ENCODE measurements around the gene AKNA. TPM values are rescaled to one million over a fixed set of nuclear protein-coding genes. Genes with fewer than 3 reads are reported as not detected.

Gene AKNA
- total RNA-seq, 1 experiment from 2014 or later = 2.9 TPM

DNA sequence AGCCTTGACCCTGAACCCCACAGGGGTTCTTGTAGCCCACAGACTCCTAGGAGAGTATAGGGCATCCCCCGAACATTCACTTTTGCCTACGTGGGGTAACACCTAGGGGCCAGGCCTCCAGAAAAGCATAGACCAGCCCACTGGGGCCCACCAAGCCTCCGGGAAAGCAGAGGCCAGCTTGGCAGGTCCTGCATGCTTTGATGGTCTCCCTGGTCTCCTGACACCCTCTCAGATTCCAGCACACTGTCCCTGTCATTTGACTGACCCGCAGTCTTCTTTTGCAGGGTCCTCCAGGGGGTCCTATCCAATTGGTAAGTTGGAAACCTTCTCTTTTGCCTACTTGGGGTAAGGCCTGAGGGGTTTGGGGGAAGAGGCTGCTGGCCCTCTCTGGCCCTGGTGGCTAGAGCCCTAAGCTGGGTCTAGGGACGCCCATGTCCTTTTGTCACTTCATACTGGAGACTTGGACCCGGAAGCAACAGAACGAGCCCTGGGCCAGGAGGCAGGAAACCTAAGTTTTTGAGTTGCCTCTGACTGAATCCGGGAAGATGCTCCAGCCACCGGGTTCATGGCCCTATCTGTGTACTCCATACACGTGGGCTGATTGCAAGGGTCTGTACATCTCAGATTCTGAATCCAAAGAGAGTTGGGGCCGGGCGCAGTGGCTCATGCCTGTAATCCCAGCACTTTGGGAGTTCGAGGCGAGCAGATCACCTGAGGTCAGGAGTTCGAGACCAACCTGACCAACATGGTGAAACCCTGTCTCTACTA, 85.8 kb downstream of the AKNA start:
- DNase-seq (ENCODE audit: low read depth) = no peak

DNA sequence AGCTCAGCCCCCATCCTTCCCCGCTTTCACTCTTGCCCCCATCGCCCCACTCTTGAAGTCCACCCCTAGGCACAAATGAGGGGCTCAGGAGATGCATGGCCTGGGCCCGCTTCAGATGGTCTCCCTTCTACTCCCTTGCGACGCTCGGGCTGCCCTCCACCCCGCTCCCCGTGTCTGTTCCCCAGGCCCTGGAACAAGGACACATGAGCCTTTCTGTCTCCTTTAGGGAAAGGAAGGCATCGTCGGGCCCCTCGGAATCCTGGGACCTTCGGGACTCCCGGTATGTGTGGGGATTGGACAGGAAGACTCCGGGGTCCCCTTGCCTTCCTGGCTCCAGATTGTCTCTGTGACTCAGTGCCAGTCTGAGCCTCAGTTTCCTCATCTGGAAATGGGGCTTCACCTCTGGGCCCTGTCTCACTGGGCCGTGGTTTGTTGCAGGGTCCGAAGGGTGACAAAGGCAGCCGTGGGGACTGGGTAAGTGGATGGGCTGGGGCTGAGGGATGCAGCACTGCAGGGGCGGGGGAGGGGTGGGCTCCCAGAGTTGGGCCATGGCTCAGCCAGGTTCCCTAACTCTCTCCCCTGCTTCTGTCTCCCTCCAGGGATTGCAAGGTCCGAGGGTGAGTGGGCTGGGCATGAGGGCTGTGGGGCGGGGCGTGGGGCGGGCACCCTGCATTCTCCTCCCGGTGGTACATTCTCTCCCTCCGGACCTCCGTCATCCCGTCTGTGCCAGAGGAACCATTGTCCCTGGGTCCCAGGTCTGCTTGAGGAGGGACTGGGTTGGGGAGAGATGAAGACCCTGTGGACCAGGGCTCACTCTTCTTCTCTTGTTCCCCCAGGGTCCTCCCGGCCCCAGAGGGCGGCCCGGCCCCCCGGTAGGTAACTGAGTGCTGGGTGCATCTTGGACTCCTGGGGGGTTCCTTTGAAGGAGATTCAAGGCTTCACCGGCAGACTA, 86.7 kb downstream of the AKNA start:
- DNase-seq (ENCODE audit: low read depth) = no peak

GRCh38 chr9:114300153-114300845, 87.5 kb downstream of the AKNA start:
- no peak for DNase-seq (ENCODE audit: low read depth)

DNA sequence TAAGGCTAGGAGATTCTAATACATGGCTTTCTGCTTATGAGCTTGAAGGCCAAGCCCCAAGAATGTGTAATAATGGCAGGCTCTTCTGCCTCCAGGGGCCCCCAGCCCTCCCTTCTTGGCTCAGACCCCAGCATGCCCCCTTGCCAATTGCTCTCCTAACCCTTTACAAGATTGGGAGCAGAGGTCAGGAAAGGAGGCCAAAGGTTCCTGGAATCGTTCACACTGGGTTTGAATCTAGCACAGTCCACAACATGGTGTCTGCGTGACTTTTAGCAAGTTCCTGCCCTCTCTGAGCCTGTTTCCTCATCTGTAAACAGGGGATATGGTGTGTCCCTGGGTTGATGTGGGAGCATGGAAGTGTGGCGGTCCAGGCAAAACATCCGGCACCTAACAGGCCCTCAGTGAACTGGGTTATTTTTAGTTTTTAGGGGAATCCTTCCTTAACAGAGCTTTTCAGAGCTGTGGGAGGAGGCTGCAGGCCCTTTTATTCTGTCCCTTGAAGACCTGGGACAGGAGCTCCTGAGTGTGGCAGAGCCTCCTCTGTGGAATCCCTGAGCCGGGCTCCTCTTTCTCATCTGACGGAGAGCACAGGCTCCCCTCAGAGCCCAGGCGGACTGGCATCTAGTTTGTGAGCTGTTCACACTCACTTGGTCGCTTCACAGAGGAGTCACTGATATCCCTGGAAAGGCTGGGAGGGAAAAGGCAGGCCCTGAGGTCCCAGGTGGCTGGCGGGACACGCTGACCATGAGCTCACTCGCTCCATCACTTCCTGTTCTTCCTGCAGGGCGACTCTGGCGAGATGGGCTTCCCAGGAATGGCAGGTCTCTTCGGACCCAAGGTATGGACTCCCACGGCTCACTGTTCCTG, 88.3 kb downstream of the AKNA start:
- no peak for DNase-seq (ENCODE audit: low read depth)

DNA sequence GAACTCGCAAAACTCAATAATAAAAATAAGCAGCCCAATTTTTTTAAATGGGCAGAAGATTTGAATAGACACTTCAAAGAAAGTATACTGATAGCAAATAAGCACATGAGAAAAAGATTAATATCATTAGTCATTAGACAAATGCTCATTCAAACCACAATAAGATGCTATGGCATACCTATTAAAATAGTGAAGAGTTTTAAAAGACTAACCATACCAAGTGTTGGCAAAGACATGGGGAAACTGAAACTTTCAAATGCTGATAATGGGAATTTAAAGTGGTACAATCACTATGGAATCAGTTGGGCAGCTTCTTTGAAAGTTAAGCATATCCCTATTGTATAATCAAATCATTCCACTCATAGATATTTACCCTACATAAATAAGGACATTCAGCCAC, 91.4 kb downstream of the AKNA start:
- no peak for DNase-seq (ENCODE audit: low read depth)

- no peak for DNase-seq (ENCODE audit: low read depth)
Observed at GRCh38 chr9:114294664-114295063, 93.1 kb downstream of the AKNA start.

DNA sequence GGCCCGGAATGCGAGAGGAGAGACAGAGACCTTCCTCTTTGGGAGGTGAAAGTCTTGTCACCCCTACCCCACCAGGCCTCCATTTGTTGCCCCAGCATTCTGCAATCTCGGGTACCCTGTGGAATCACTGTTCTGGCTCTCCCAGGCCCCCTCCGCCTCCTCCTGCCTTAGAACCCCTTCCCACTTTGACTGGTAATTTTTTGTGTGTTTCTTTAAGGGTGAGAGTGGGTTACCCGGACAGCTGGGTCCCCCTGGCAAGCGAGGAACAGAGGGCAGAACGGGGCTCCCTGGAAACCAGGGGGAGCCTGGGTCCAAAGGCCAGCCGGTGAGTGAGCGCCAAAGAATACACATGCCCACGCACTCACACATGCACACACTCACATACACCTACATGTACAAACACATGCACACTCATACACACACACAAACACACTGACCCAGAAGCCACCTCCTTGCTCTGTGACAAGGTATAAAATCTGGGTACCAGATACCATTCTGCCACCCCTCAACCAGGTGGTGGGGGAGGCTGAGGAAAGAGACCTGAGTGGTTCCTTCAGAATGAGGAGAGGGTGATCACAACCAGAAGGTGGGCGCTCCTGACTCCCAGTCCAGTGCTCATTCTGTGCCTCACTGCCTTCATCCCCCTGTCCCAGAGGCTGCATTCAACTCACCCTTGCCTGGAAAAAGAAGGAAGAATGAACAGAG, 95.7 kb downstream of the AKNA start:
- DNase-seq (ENCODE audit: low read depth) = no peak

DNA sequence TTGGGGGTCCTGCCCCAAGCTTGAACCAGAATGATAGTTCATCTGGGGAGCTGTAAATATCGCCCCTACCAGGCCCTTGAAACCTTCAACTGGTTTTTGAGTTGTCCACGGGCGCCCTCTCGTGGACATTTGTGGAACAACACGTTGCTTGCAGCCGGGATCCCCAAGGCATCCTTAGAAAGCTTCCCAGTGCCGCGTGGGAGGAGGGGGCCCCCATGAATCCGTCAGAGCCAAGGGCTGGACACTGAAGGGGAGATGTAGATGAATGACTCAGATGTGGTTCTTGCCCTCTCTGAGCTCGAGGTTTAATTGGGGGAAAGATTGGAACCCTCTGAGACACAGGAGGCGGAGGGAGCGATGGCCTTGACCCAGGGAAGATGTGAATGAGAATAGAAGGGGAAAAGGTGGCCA, 96.7 kb downstream of the AKNA start:
- DNase-seq (ENCODE audit: low read depth) = peak; percentile 62

- no peak for DNase-seq (ENCODE audit: low read depth)
Observed at GRCh38 chr9:114290561-114290986, 97.2 kb downstream of the AKNA start.

DNA sequence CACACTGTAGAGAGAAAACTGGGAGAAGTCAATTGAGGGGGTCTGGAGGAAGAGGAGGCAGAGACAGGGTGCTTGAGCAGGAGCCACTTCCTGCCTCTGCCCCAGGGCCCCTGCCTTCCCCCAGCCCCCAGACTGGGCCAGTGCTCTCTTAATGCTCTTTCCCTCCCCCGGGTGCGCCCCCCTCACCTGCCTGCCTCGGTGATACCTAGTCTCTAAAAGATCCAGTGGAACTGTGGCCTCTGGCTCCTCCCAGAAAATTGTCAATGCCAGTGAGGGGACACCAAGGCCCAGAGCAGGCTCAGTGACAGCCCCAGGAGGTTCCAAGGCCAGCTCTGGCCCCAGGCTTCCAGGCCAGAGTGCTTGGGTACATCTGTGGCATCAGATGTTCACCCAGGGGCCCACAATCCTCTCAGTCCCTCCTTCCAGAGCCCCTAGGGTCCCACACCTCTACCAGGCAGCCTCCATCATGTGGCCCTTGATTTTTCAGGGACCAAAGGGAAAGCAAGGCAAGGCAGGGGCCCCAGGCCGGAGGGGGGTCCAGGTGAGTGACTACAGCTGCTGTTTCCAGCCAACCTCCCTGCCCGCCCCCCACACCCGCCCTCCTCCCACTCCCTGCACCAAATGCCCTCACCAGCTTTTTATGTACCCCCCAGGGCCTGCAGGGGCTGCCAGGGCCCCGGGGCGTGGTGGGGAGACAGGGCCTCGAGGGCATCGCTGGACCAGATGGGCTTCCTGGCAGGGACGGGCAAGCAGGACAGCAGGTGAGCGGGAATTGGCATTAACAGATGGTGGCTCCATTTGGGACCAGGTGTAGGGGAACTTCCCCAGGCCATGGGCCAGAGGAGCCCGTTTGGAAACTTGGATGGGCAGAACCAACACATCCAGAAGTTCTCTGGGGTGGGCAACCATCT, 98.0 kb downstream of the AKNA start:
- no peak for DNase-seq (ENCODE audit: low read depth)

GRCh38 chr9:114289106-114289505, 98.7 kb downstream of the AKNA start:
- no peak for DNase-seq (ENCODE audit: low read depth)

- DNase-seq (ENCODE audit: low read depth) = peak; percentile 92
Observed at GRCh38 chr9:114288193-114289091, 99.3 kb downstream of the AKNA start.

DNA sequence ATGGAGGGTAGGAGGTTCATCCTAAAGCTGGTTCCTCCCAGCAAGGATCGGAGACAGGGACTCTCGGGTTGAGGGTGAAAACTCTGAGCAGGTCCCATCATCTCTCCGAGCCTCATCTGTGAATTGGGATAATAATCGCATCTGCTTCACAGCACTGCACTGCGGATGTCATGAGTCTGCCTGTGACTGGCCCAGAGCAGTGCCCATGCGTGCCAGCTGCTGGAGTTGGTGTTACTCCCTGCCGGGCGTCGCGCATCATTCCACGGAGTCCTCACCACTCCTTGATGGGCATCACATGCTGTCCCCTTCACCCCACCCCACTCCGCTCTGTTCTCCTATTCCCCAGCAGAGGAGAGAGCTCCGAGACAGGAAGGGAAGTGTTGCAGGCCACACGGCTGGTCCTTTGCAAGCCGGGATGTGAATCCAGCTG, 100.0 kb downstream of the AKNA start:
- DNase-seq (ENCODE audit: low read depth) = no peak

DNA sequence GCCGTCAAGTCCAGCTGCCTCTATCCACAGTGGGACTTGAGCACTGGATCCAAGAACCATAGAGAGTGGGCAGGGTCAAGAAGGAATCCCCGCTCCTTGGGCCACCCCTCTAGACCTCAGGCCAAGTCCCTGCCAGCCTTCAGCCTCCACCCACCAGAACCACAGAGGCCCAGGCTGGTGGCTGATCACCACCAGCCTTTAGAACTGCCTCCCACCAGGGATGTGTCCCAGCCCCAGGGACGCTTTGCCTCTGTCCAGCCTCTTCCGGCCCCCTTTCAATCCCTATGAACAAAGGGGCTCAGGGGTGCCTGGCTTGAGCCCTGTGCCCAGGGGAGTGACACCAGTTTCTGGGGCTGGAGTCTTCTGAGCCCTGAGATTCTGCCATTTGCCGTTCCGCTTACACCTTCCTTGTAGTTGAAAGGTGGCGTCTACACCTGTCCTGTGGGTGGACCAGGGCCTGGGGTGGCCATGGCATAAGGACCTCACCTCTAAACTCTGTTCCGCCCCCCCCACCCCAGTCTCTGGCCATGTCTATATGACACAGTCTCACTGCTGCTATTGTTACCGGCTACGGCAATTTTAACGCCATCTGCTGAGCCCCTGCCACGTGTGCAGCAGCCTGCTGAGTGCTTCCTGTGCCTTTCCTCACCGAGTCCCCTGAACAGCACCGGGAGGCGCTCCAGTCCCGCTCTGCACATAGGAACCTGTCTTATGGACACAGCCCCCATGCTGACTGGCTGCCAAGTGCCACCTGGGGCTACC, 100.6 kb downstream of the AKNA start:
- no peak for DNase-seq (ENCODE audit: low read depth)

DNA sequence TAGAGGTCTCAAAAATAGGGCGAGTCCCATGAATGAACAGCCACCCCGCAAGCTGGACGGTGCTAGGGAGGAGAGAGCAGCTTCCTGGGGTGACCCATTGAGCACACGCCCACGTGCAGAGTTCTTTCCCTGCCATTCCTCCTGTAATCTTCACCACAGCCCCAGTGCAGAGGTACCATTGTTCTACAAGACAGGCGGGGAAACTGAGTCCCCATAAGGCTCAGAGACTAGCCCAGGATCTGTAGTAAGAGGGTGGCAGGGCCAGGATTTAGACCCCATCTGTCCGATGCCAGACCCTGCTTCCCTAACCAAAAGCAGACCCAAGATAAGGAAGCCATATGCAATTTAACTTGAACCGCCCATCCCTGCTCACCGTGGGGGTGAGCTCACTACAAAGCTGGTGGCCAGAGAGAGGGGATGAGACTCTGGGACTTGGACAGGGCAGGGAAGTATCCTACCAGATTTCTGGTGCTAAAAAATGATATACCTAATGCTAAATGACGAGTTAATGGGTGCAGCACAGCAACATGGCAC, 101.6 kb downstream of the AKNA start:
- no peak for DNase-seq (ENCODE audit: low read depth)

GRCh38 chr9:114285166-114285867, 102.5 kb downstream of the AKNA start:
- peak; percentile 93 for DNase-seq (ENCODE audit: low read depth)
